ENCODE results near the gene OR4B1. TPM values are rescaled to one million over a fixed set of nuclear protein-coding genes. Genes with fewer than 3 reads are reported as not detected.
"Not testable (repeated sequence)": the region's sequence is repeated elsewhere in the genome, so short reads cannot be mapped to it uniquely, and the experiment has no call there.

The OR4B1 gene
- total RNA-seq: not detected

- intact Hi-C loops (cut with DNase I): no loop called here
- ATAC-seq (no peak), DNase-seq (ENCODE audit: low spot score) (no peak)
Observed at GRCh38 chr11:48216510-48216909, at the start of gene OR4B1. OR4B1 (plus strand) TSS chr11:48216810; CDS start chr11:48216810, 0 bp downstream.

- intact Hi-C loops (cut with DNase I): no loop called here
- ATAC-seq (no peak), DNase-seq (ENCODE audit: low spot score) (no peak)
Observed at GRCh38 chr11:48167380-48167779, 49.2 kb upstream of the OR4B1 start.

- no peak for DNase-seq (ENCODE audit: low spot score)
- intact Hi-C loops (cut with DNase I): no loop called here
- no peak for ATAC-seq
Observed at GRCh38 chr11:48168815-48169214, 47.8 kb upstream of the OR4B1 start.

GRCh38 chr11:48169259-48169658, 47.4 kb upstream of the OR4B1 start:
- DNase-seq (ENCODE audit: low spot score): no peak
- intact Hi-C loops (cut with DNase I): no loop called here
- no peak for ATAC-seq

DNA sequence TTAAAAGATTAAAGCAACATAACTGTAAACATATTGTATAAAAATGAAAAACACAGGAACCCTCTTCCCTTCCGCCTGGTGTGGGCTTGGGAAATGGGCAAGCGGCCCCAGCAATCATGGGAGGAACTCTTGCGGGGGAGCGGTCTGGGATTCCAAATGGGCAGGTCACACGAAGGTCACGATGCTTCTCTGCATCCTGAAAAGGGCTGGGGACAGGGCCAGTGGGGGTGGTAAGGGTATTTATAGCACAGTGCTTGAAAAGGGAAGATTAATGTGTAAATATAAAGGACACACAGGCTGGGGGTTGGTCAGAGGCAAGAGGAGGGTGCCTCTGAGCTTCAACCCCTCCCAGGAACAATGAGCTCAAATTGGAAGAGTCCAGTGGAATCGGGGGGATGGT, 46.9 kb upstream of the OR4B1 start:
- peak; percentile 31 for ATAC-seq
- intact Hi-C loops (cut with DNase I): no loop called here
- DNase-seq (ENCODE audit: low spot score): no peak

DNA sequence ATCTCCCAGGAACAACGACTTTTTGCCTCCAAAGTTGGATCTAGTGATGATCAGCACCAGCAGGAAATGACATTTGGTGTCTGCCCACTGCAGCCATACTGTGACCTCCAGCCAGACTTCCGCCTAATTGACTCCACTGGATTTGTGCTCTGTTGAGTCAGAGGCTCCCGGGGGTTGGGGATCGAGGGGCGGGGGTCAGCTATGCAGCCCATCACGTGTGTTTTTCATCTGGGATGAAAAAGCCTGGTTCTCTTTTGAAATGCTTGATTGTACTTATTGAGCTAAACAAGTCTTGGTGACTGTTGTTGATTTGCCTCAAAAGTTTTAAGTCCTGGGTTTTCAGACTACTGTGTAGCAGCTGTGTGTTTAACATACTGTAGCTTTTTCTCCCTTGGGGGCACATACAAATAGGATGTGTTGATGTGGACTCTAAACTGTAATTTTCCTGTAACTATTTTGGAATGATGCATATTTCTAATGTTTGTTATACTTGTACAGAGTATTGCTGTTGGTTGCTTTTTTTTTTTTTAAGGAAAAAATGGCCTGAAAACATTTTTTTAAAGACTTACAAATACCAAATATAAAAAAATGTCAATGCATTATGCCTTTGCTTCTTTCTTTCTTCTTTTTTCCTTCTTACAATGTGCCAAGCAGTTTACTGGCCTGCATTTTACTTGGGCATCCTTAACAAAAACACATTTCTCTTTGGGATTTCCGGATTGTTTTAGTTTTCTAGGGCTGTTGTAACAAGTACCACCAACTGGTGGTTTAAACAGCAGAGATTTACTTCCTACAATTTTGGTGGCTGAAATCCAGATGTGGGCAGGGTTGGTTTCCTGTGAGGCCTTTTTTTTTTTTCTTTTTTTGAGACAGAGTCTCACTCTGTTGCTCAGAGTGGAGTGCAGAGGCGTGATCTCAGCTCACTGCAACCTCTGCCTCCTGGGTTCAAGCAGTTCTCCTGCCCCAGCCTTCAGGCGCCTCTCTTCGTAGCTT, 46.1 kb upstream of the OR4B1 start:
- intact Hi-C loops (cut with DNase I): no loop called here
- peak; percentile 56 for ATAC-seq
- DNase-seq (ENCODE audit: low spot score): no peak

DNA sequence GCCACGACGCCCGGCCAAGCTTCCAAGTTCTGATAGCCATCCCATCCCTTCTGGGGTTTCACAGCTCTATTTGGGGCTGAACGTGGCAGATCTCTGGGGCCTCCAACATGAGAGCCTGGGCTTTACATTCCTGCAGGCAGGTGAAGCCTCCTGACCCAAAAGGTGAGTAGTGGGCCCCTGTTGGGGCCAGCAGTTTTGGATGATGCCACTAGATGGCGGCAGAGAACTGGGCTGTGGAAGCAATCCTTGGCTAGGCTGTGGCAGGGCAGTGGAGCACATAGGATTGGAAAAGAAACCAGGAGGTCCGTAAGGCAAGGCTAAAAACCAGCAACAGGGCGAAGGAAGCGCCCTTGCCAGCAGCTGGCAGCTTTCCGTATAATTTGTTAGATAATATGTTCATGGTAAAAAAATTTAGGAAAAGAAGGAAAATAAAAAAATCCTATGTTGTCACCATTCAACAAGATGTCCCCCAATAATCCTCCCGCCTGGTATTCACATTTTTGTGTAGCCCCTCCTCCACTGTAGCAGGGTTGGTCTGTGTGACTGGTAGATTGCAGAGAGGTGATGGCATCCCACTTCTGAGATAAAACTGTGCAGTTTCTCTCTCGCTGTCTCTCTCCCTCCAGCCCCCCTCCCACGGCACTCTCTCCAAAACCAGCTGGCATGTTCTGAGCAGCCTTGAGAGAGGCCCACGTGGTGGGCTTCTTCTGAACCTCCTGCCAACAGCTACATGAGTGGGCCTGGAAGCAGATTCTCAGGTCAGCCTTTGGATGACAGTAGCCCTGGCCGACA, 43.6 kb upstream of the OR4B1 start:
- ATAC-seq: peak; percentile 78
- DNase-seq (ENCODE audit: low spot score): peak; percentile 75
- intact Hi-C loops (cut with DNase I): no loop called here

DNA sequence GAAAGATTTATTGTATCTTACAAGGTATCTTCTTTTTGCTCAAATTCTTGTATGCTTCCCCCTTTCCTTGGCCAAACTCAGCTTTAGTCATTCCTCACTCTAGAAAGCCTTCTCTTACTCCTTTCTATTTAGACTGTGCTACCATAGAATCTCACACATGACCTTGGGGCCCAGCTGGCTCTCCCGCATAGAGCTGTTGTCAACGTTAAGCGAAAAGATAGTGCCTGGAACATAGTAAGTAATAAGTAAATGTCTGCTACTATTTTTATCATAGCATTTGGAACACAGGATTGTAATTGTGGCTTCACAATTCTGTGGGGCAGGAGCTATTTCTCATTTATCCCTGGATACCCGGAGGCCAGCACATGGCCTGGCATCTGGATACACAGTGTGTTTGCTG, 38.9 kb upstream of the OR4B1 start:
- no peak for ATAC-seq
- DNase-seq (ENCODE audit: low spot score): no peak
- intact Hi-C loops (cut with DNase I): no loop called here

- ATAC-seq: no peak
- intact Hi-C loops (cut with DNase I): no loop called here
- no peak for DNase-seq (ENCODE audit: low spot score)
Observed at GRCh38 chr11:48180627-48181026, 36.0 kb upstream of the OR4B1 start.

DNA sequence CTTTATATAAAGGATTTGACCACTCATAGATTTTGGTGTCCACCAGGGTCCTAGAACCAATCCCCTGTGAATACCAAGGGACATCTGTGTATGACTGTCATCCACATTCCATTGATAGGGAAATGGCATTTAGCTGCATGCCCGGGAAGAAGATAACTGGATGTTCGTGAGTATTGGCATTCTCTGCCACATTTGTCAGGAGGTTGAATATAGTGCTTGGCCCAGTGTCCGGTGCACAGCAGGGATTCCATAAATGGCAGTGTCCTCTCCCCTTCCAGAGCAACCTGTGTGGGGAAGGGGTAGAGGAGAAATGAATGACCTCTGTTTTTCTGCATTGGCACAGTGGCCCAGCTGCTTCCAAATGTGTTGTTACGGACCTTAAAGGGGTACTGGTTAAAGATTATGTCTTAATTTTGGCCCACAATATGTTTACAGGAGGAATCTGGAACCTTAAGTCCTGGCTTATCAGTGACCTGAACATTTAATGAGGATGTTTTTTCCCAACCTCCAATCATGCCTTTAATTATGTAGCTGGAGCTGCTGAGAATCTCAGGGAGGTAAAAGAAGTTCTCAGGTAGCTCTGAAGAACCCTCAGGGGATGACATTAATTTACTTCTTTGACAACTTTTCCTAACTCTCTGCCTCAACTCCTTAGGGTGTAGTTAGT, 33.6 kb upstream of the OR4B1 start:
- intact Hi-C loops (cut with DNase I): no loop called here
- DNase-seq (ENCODE audit: low spot score) (no peak), ATAC-seq (no peak)

DNA sequence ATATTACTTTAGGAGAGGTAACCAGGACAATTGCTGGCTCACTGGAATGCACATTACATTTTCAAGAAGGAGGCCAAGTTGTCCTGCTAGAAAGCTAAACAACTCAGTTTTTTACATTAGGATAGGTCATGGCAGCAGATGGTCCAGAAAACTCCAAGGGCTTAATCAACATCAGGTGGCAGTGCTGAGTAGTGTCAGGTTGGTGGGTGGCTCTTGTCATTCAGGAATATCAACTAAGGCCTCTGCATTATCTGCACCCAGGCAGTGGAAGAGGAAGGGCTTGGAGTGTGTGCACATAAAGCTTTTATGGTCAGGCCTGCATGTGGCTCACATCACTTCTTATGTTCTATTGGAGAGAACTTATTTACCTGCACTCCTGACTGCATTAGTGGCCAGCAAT, 32.2 kb upstream of the OR4B1 start:
- intact Hi-C loops (cut with DNase I): no loop called here
- no peak for ATAC-seq

GRCh38 chr11:48190906-48191654, 25.5 kb upstream of the OR4B1 start:
- ATAC-seq; DNase-seq (ENCODE audit: low spot score); intact Hi-C loops (cut with DNase I): not testable (repeated sequence)

More for the DNA sequence above, 32.2 kb upstream of the OR4B1 start:
- no peak for DNase-seq (ENCODE audit: low spot score)

DNA sequence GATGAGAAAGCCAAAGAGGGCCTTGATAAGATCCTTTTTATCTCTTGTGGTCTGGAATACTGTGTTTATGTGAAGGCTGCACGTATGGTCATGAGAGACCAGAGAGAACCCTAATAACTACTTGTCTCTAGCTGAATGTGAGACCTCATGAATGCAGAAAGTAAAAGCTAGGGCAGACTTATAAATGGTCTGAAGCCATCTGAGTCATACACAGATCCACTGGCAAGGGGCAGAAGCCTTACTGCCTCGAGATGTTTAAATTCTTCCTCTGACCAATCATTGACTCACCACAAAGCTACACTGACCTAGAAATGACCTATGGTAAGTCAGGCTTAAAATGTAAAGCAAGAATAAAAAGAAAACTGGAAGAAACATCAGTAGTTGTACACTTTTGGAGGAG, 22.7 kb upstream of the OR4B1 start:
- ATAC-seq (no peak), DNase-seq (ENCODE audit: low spot score) (no peak)
- intact Hi-C loops (cut with DNase I): no loop called here

GRCh38 chr11:48207881-48208280, 8.7 kb upstream of the OR4B1 start:
- ATAC-seq: no peak
- no peak for DNase-seq (ENCODE audit: low spot score)
- intact Hi-C loops (cut with DNase I): no loop called here

- intact Hi-C loops (cut with DNase I): no loop called here
- ATAC-seq (no peak), DNase-seq (ENCODE audit: low spot score) (no peak)
Observed at GRCh38 chr11:48210052-48210451, 6.6 kb upstream of the OR4B1 start.

GRCh38 chr11:48228761-48229160, 12.2 kb downstream of the OR4B1 start:
- no peak for DNase-seq (ENCODE audit: low spot score)
- no peak for ATAC-seq
- intact Hi-C loops (cut with DNase I): no loop called here

GRCh38 chr11:48230057-48230456, 13.4 kb downstream of the OR4B1 start:
- intact Hi-C loops (cut with DNase I); DNase-seq (ENCODE audit: low spot score); ATAC-seq: not testable (repeated sequence)

DNA sequence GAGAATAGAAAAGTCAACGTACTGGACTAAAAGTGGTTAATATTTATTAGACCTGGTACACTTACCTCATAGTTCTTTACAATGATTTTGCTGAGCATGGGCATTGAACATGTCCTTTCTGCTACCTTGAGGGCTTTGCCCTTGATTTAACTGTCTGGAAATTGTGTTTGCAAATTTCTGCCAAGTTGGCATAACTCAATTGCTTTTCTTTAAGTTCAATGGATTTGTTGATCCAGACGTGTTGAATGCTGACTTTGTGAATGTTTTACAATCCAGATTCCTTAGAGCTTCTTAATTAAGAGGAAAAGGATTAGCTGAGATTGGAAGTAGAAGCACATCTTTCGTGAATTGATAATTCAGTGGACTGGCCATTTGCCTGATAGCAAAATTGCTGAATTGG, 21.1 kb downstream of the OR4B1 start:
- ATAC-seq: no peak
- DNase-seq (ENCODE audit: low spot score): no peak
- intact Hi-C loops (cut with DNase I): no loop called here

DNA sequence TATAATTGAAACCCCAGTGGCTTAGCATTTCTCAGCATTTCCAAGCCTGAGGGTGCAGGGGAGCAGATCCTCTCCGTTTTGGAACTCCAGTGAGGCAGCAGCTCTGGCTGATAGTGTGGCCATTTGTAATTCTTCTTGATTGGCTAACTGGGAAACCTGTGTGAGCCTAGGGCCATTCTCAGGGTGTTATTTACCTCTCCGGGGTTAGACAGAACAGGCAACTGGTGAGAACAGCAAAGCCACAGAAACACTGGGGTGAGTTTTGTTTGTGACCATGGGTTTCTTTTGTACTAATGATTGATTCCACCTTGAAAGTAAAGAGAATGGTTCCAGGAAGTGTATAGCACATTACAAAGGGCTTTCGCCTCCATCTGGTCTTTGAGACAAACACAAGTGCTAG, 25.9 kb downstream of the OR4B1 start:
- DNase-seq (ENCODE audit: low spot score) (no peak), ATAC-seq (no peak)
- intact Hi-C loops (cut with DNase I): no loop called here

Measured in sciatic nerve (tissue), 2 donors.